ENCODE measurements around the gene FAM170B. TPM values are rescaled to one million over a fixed set of nuclear protein-coding genes. Genes with fewer than 3 reads are reported as not detected.

Gene FAM170B
- total and polyA plus RNA-seq, 7 donors: 0.01 TPM; not detected in 6

DNA sequence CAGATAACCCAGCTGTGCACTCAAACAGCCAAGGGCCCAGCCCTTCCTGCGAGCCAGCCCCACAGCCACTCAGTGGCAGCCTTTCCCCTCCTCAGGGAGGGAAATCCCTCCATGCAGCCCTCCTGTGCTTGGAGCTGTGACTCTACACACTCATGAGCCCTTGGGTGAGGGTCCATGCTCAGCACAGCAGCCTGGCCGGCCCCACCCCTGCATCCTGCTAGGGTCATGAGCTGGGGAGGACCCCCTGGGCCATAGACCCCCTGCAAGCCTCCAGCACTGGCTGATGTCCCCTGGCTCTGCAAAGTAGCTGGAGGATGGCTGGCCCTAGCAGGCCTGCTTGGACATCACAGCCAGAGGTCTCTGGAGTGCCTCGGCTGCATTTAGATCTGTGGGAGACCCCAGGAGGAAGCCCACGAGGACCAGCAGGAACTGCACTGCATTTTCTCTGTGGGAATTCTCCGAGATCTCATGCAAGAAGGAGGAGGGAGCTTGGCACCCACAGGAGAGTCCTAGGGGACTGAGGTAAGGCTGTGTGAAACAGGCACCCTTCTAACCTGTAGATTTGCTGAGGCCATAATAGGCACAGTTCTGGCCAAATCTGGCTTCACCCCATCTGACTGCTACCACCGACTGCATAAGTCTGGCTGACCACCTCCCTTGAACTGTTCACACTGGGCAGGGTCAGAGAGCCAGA, 37.0 kb upstream of the FAM170B start:
- H3K27me3 ChIP-seq (ENCODE audit: insufficient read depth in 3 of 3, low read length in 2 of 3): no peaks in the 10 kb centered on the region
- no peak overlapping the region for H3K4me3 ChIP-seq
- H3K9me3 ChIP-seq: no peaks in the 10 kb centered on the region
- no peak overlapping the region for H3K27ac ChIP-seq
- TF ChIP-seq, protein P1, sequence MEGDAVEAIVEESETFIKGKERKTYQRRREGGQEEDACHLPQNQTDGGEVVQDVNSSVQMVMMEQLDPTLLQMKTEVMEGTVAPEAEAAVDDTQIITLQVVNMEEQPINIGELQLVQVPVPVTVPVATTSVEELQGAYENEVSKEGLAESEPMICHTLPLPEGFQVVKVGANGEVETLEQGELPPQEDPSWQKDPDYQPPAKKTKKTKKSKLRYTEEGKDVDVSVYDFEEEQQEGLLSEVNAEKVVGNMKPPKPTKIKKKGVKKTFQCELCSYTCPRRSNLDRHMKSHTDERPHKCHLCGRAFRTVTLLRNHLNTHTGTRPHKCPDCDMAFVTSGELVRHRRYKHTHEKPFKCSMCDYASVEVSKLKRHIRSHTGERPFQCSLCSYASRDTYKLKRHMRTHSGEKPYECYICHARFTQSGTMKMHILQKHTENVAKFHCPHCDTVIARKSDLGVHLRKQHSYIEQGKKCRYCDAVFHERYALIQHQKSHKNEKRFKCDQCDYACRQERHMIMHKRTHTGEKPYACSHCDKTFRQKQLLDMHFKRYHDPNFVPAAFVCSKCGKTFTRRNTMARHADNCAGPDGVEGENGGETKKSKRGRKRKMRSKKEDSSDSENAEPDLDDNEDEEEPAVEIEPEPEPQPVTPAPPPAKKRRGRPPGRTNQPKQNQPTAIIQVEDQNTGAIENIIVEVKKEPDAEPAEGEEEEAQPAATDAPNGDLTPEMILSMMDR (IDR thresholded peaks at IDR 0.05): no peak
- intact Hi-C loops (cut with DNase I): no loop called here
- WGBS, 3 donors: 69 to 84% (median 74%) methylated on average over 6 of the region's 6 CpGs
- DNase-seq (no peak), ATAC-seq (no peak)
- no peaks in the 10 kb centered on the region for H3K36me3 ChIP-seq (ENCODE audit: insufficient read depth in 1 of 2, low read depth in 1 of 2)
- no peaks in the 10 kb centered on the region for H3K4me1 ChIP-seq

DNA sequence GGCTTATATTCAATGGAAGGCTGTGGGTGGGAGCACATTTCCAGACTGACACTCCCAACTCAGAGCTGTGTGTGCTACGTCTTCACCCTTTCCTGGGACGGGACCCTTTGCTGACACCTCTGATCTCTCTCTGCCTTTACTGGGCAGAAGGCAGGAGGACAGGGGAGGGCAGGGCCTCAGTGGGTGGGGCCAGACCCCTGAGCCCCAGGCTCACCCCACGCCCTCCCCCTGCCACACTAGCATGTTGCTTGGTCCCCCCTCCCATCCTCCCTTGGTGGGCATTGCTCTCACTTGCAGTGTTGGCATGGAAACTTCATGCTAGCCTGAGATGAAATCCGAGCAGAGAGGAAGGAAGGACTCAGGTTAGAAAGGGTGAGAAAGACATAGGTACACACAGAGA, 36.0 kb upstream of the FAM170B start:
- intact Hi-C loops (cut with DNase I): loop anchor here in 1 of 2 donors (5.0 kb wide), 1 partner anchor 512 kb away; no protein-coding TSS in a partner anchor
- Histone ChIP-seq H3K4me3 (no peak overlapping the region), H3K27ac (no peak overlapping the region), H3K36me3 (ENCODE audit: insufficient read depth in 1 of 2, low read depth in 1 of 2) (no peaks in the 10 kb centered on the region), H3K9me3 (no peaks in the 10 kb centered on the region), H3K4me1 (no peaks in the 10 kb centered on the region), H3K27me3 (ENCODE audit: insufficient read depth in 3 of 3, low read length in 2 of 3) (no peaks in the 10 kb centered on the region)
- ATAC-seq: no peak
- DNase-seq: no peak
- TF ChIP-seq, protein P1 (IDR thresholded peaks at IDR 0.05): no peak
- 89 to 93% (median 91%) methylated on average over 4 of the region's 4 CpGs for WGBS, 3 donors

DNA sequence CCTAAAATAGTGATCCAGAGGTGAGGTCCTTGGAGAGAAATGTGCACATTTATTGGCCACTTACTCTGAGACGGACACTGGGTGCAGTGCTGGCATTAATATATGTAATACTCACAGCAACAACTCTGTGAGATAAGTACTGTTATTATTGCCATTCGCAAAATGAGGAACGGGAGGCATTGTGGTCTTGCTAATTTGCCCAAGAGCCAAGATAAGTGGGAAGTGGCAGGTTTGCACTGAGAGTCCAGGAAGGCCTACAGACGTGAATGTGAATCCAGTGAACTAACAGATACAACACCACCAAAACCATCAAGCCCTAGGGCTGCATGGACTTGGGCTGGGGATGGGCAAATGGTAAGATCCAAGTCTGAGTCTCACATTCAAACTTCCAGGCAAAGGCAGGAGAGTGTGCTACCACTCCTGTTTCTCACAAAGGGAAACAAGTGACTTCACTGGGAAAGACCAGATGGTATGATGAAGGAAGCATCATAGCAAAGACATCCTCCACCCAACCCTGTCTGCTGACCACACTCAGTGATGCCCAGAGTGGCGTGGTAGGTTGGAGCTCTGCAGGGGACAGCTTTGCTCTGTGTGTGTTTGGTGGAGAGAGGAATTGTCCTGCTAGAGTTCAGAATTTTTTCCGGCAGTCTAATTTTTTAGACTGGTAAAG, 35.1 kb upstream of the FAM170B start:
- Histone ChIP-seq H3K4me1 (no peaks in the 10 kb centered on the region), H3K4me3 (no peak overlapping the region), H3K36me3 (ENCODE audit: insufficient read depth in 1 of 2, low read depth in 1 of 2) (no peaks in the 10 kb centered on the region), H3K27me3 (ENCODE audit: insufficient read depth in 3 of 3, low read length in 2 of 3) (no peaks in the 10 kb centered on the region), H3K9me3 (no peaks in the 10 kb centered on the region), H3K27ac (no peak overlapping the region)
- TF ChIP-seq, protein P1 (IDR thresholded peaks at IDR 0.05): no peak
- DNase-seq (no peak), ATAC-seq (no peak)
- 85 to 94% (median 89%) methylated on average over 6 of the region's 6 CpGs for WGBS, 3 donors
- intact Hi-C loops (cut with DNase I): loop anchor here in 1 of 2 donors (5.0 kb wide), 1 partner anchor 512 kb away; no protein-coding TSS in a partner anchor

DNA sequence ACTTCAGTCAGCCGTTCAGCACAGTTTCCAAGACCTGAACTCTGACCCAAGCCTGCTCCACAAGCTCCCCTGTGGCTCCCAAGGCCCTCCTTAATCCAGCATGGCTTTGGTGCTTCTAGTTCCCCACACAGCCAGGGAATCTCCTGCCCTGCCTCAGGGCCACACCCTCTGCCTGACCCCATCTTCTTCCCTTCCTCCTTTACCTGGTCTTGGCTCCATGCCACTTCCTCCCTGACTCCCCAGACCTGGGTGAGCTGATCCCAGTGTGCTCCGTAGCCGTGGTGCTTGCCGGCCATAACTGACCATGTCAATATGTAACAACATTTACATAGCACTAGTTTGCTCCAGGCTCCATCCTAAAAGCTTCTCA, 34.3 kb upstream of the FAM170B start:
- Histone ChIP-seq H3K4me3 (no peak overlapping the region), H3K27me3 (ENCODE audit: insufficient read depth in 3 of 3, low read length in 2 of 3) (no peaks in the 10 kb centered on the region), H3K9me3 (no peaks in the 10 kb centered on the region), H3K4me1 (no peaks in the 10 kb centered on the region), H3K27ac (no peak overlapping the region), H3K36me3 (ENCODE audit: insufficient read depth in 1 of 2, low read depth in 1 of 2) (no peaks in the 10 kb centered on the region)
- no peak for ATAC-seq
- DNase-seq: no peak
- intact Hi-C loops (cut with DNase I): loop anchor here in 1 of 2 donors (5.0 kb wide), 1 partner anchor 511 kb away; no protein-coding TSS in a partner anchor
- WGBS, 3 donors: 82 to 85% (median 84%) methylated on average over 4 of the region's 4 CpGs
- TF ChIP-seq, protein P1 (IDR thresholded peaks at IDR 0.05): no peak
